Measurements from ENCODE around the gene CYP2W1.

GRCh38 chr7:954330-955238 is 28.4 kb upstream of the CYP2W1 start, which contains the start of gene ADAP1:
- TF ChIP-seq CTCF (IDR thresholded peaks at IDR 0.05), result no peak
- TF ChIP-seq POLR2AphosphoS5 (IDR thresholded peaks at IDR 0.05; ENCODE audit: insufficient read depth in 1 of 2, low read depth in 1 of 2), result no peak
- no peak for TF ChIP-seq POLR2A (IDR thresholded peaks at IDR 0.05)

Measured in vagina (tissue), 2 donors.